Measurements from ENCODE around the gene APBA3.

APBA3 gene

GRCh38 chr19:3778104-3778867 is 16.8 kb upstream of the APBA3 start:
- ChIA-PET CTCF (no interaction called here), POLR2A (no interaction called here)
- DNase-seq (ENCODE audit: extremely low spot score) = no peak
- no peak for TF ChIP-seq CTCF (IDR thresholded peaks at IDR 0.05; ENCODE audit: control extremely low read depth, extremely low read depth, low read depth, missing control alignments)

- POLR2A ChIA-PET = no interaction called here
- no peak for DNase-seq (ENCODE audit: extremely low spot score)
- TF ChIP-seq CTCF (IDR thresholded peaks at IDR 0.05; ENCODE audit: control extremely low read depth, extremely low read depth, low read depth, missing control alignments) = no peak
- CTCF ChIA-PET = no interaction called here
Observed at GRCh38 chr19:3776479-3777040, 15.1 kb upstream of the APBA3 start.

GRCh38 chr19:3775831-3776230 is 14.3 kb upstream of the APBA3 start:
- no peak for DNase-seq (ENCODE audit: extremely low spot score)
- ChIA-PET POLR2A (no interaction called here), CTCF (interaction anchor here (4.2 kb wide), 1 partner anchor 13 kb away, joined by 15 read pairs; the partner anchor contains the start of gene MRPL54)
- TF ChIP-seq CTCF (IDR thresholded peaks at IDR 0.05; ENCODE audit: control extremely low read depth, extremely low read depth, low read depth, missing control alignments) = no peak

GRCh38 chr19:3775374-3775711 is 13.9 kb upstream of the APBA3 start:
- DNase-seq (ENCODE audit: extremely low spot score) = no peak
- no peak for TF ChIP-seq CTCF (IDR thresholded peaks at IDR 0.05; ENCODE audit: control extremely low read depth, extremely low read depth, low read depth, missing control alignments)
- CTCF ChIA-PET = interaction anchor here (4.2 kb wide), 1 partner anchor 12 kb away, joined by 15 read pairs; the partner anchor contains the start of gene MRPL54
- POLR2A ChIA-PET = no interaction called here

GRCh38 chr19:3774621-3775373 is 13.3 kb upstream of the APBA3 start:
- POLR2A ChIA-PET = interaction anchor here (0.6 kb wide), 1 partner anchor 9 kb away, joined by 3 read pairs; no protein-coding TSS in a partner anchor

More at GRCh38 chr19:3774621-3775373, 13.3 kb upstream of the APBA3 start:
- CTCF ChIA-PET = interaction anchor here (4.2 kb wide), 1 partner anchor 12 kb away, joined by 15 read pairs; the partner anchor contains the start of gene MRPL54
- no peak for DNase-seq (ENCODE audit: extremely low spot score)
- TF ChIP-seq CTCF (IDR thresholded peaks at IDR 0.05; ENCODE audit: control extremely low read depth, extremely low read depth, low read depth, missing control alignments) = no peak
